NCI-H2029 (cell line): Measurements from ENCODE around the gene CD47.

Experiments
- DNase-seq: peaks from one replicate; lab custom pipeline; 2025; lab: John Stamatoyannopoulos, UW

The CD47 gene

GRCh38 chr3:108117241-108117775 is 26.5 kb upstream of the CD47 start:
- no peak for DNase-seq

- DNase-seq: no peak
Measured at GRCh38 chr3:108114423-108115065, 23.7 kb upstream of the CD47 start.

GRCh38 chr3:108113975-108114374 is 23.1 kb upstream of the CD47 start:
- no peak for DNase-seq

DNA sequence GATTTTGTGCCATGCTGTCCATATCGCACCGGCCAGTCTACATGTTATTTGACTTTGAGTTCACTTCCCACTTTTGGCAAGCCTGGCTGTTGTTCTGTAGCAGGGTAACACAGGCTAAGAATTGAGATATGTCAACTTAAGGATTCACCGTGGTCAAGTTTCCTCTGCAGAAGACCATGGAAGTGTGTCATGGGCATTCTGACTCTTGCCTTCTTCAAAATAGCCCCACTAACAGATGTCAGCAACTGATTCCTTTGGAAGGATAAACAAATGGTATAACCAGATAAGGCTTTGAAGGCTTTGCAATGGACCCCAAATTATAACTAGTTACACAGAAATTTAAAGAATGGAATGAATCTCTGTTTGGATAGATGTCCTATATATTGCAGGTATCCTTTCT is 20.1 kb upstream of the CD47 start:
- no peak for DNase-seq

DNA sequence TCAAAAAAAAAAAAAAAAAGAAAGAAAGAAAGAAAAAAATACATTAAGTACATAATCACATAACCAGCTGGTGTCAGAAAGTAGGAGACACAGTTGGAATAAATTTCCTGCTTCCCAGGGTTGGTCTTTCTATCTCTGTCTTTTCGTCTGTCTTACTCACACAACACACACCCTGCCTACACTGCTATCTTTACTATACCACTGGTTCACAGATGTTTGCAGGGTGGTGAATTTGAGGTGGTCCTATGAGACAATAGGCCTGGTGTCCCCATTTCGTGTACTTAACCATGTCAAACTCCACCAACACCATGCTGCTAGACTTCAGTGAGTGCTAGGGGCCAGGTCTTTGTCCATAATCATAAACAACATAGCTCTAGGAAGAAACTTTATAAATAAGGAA is 17.6 kb upstream of the CD47 start:
- no peak for DNase-seq

- DNase-seq: no peak
Measured at GRCh38 chr3:108106449-108106848, 15.6 kb upstream of the CD47 start.

DNA sequence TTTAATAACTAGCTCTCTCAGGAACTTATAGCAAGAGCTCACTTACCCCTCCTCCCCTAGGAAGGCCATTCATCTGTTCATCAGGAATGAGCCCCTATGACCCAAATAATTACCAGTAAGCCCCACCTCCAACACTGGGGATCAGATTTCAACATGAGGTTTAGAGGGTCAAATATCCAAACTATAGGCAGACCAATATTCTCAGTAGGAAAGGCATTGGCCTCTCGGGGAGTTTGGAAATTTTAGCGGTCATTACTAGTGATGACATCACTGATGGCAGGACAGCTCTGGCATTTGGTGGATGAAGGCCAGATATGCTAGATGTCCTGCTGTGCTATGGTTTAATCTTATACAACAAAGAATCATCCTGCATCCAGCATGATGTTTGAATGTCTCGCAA is 15.2 kb upstream of the CD47 start:
- no peak for DNase-seq

- DNase-seq: no peak
Measured at GRCh38 chr3:108103886-108104797, 13.3 kb upstream of the CD47 start.

- no peak for DNase-seq
Measured at GRCh38 chr3:108103040-108103751, 12.4 kb upstream of the CD47 start.

DNA sequence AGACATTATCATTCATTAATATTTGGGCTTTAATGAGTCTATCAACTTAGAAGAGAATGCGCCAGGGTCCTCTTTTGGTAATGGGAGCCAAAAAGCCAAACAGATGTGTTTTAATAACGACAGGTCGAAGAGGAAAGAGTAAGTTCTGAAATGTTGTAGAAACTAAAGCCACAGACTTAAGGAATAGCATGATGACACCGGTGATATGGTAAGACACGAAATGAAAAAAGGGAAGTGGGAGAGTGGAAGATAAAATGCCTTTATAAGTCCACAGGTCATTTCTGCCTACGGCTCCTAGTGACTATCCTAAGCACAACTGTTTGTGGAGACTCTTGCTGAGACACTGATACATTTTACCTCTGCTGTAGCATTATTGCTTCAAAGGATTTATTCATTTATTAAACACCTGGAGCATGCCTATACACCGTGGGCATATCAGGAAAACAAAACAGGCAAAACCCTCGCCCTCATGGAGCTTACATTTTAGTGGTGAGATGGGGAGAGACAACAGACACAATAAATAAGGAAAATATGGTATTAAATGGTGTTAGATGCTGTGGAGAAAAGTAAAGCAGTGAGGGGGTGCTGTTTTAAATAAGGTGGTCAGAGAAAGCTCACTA is 11.7 kb upstream of the CD47 start:
- no peak for DNase-seq

DNA sequence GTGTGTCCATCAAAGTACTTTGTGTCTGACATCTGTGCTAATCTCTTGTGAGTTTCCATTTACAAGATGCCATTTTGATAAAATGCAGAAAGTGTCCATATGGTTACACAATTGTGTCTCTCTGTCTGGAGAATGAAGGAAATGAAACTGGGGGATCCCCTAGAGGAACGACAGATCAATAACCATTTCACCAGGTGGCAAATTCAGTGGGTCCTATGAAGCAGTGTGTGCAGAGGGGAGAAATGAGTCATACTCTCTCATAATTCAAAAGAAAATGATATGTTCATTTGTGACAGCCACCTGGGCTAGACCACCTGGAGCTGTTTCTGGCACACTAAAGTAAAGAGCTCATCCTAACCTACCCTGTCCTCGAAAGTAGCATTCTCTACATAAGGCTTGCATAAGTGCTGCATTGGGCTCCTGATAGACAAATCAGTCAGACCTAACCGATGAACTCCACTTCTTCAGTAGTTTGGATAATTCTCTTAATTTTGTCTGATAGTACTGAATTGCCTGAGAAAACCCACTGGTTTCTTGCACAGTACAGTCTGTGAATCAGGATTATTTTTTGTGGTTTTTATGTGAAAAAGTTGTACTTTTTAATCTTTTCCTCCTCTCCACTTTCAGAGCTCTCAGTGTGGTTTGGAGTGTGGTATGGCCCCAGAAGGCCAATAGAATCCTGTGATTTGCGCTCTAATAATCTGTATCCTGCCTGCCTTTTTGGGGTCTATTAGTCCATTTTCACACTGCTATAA is 10.3 kb upstream of the CD47 start:
- DNase-seq: no peak

GRCh38 chr3:108099679-108100428 is 9.0 kb upstream of the CD47 start:
- no peak for DNase-seq

DNA sequence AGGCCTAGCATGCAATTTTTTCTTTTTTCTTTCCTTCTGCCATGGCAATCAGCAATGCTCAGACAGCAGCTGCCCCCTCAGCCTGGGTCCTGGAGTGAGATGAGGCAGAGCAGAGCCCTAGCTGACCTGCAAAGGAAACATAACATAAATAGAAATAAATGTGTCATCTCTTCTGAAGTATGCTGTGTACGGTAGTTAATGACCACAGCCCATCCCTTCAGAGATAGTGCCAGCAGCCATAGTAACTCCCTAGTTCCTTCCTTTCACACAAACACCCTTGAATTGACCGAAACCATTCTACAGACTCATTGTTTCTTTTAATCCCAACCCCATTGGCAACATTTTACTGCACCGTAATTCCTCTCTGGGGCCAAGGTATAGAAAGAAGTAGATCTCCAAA is 8.4 kb upstream of the CD47 start:
- no peak for DNase-seq

DNA sequence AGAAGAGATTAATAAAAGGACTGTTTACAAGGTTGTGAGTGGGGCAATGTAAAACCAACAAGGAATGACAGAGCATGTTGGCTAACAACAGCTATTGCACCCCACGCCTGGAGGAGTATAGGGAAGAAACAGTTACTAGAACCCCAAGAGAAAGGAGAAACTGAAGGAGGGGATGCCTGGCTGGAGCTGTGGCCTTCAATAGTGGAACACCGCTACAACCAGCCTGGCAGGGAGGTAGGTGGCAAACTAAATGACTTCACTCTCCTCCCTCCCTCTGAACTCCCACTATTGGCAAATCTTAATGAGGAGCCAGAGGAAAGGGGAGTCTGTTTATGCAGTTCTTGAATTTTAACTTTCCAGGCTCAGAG is 7.2 kb upstream of the CD47 start:
- DNase-seq: no peak

- DNase-seq: no peak
Measured at GRCh38 chr3:108097322-108098002, 6.6 kb upstream of the CD47 start.

GRCh38 chr3:108096532-108097321 is 5.9 kb upstream of the CD47 start:
- DNase-seq: no peak

- no peak for DNase-seq
Measured at GRCh38 chr3:108093616-108094015, 2.8 kb upstream of the CD47 start.

DNA sequence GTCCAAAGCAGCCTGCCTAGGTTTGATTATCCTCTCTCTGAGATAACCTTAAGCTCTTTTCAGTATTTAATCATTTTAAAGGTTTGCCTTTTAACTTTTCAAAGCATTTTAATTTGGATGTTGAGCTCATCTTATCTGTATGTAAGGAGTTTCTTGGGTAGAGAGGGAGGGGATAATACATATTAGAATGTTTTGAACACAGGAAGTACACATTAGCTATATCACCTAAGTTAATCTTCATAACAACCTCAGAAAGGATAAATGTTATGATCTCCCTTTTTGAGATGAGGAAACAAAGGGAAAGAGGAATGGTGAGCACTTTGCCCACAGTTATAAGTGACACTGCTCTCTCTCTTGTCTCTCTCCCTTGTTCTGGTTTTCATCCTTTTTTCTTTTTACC is 2.2 kb upstream of the CD47 start:
- no peak for DNase-seq

- no peak for DNase-seq
Measured at GRCh38 chr3:108092501-108092900, 1.7 kb upstream of the CD47 start.
